ENCODE results near the gene DHX34. TPM values are rescaled to one million over a fixed set of nuclear protein-coding genes. Genes with fewer than 3 reads are reported as not detected.

DHX34 gene
- total and polyA plus RNA-seq, 9 of the 15 experiments (the other 6 are each of a cell fraction or from before 2014, with no cell fraction given) = 0.36 to 42.0 (median 15.0) TPM

- TF ChIP-seq MAZ (CRISPR knock-in tag; conservative IDR thresholded peaks at IDR 0.05 in 1 of 2, IDR thresholded peaks at IDR 0.05 in 1 of 2) (peak; percentile 36 to 88; a peak in 3 of 4 replicates), ZNF77 (CRISPR knock-in tag; IDR thresholded peaks at IDR 0.05) (no peak), CREB3 (tag; conservative IDR thresholded peaks at IDR 0.05; ENCODE audit: low read depth) (0 out of 2 replicates have a peak, but pooled peaks have one; percentile 45), ZNF511 (CRISPR knock-in tag; IDR thresholded peaks at IDR 0.05) (no peak), ZNF764 (CRISPR knock-in tag; IDR thresholded peaks at IDR 0.05; ENCODE audit: low read depth) (no peak), KAT2B (IDR thresholded peaks at IDR 0.05; ENCODE audit: low read depth, low read length) (no peak), HNRNPK (IDR thresholded peaks at IDR 0.05; ENCODE audit: low read depth, low read length, poor library complexity, severe bottlenecking) (no peak), RAD51 (IDR thresholded peaks at IDR 0.05; ENCODE audit: borderline replicate concordance, low read depth) (peak; percentile 71; the same call in 1 of the 2 replicates), THRA (IDR thresholded peaks at IDR 0.05) (no peak), POLR2A (conservative IDR thresholded peaks at IDR 0.05) (no peak; the same call in 1 of the 2 replicates), DLX4 (CRISPR knock-in tag; IDR thresholded peaks at IDR 0.05) (no peak), ZBTB2 (IDR thresholded peaks at IDR 0.05) (0 out of 2 replicates have a peak, but pooled peaks have one; percentile 23), UBTF (IDR thresholded peaks at IDR 0.05; ENCODE audit: borderline replicate concordance in 1 of 2, low read depth in 2 of 2, low read length in 2 of 2) (0 out of 4 replicates have a peak, but pooled peaks of 1 of the 2 experiments have one; percentile 44), CBX2 (IDR thresholded peaks at IDR 0.05; ENCODE audit: insufficient read depth, low read length, poor library complexity, severe bottlenecking) (no peak), PHF20 (IDR thresholded peaks at IDR 0.05; ENCODE audit: partially characterized antibody) (no peak), FOXO4 (CRISPR knock-in tag; IDR thresholded peaks at IDR 0.05) (no peak), ZNF263 (CRISPR knock-in tag; IDR thresholded peaks at IDR 0.05; ENCODE audit: borderline replicate concordance) (no peak), ZNF436 (CRISPR knock-in tag; IDR thresholded peaks at IDR 0.05) (no peak)
Observed at GRCh38 chr19:47315125-47315821, 33.8 kb upstream of the DHX34 start (continued).
